K562 (cell line): ENCODE results near the gene ZNF462. TPM values are rescaled to one million over a fixed set of nuclear protein-coding genes. Genes with fewer than 3 reads are reported as not detected.

Experiments
- ATAC-seq: fragments of 200-7000 bp; cut with Tn5 transposase; 3 replicates; pipeline ENCODE4 v1.9.1; 2020; ENCODE audit warnings: moderate library complexity
- BruUV-seq: library from RNA; stranded (reverse); fragments of 400-500 nt; replicated peaks from 2 replicates; lab custom pipeline; 2021; lab: Mats Ljungman, UMichigan
- CTCF ChIA-PET: fragments of 300-600 bp; formaldehyde crosslinking; extraction: SDS; loops from one replicate; lab custom pipeline; 2021; ENCODE audit warnings: low intra/inter-chr PET ratio; lab: Yijun Ruan, JAX
- POLR2A ChIA-PET: fragments of 300-600, 350-650 bp; sonication (Branson Sonifier 250); formaldehyde crosslinking; extraction: SDS; loops from one replicate; lab custom pipeline; 2021; ENCODE audit warnings: antibody characterized with exemption, inconsistent platforms; lab: Yijun Ruan, JAX
- DNase-seq, 4 experiments: peaks; one replicate each; pipeline versions ENCODE4 v3.0.0 to v3.0.0-alpha.2; 2011 to 2018; ENCODE audit warnings: low spot score in 3 of 4, mixed read lengths in 3 of 4; ENCODE audit errors: extremely low read depth in 1 of 4
- FAIRE-seq: peaks from 2 replicates; lab custom pipeline; 2011; peaks lifted over from hg19 to GRCh38; lab: Jason Lieb, UNC
- H2AFZ ChIP-seq: 2 replicates; pipeline ENCODE4 v1.6.0; 2011; ENCODE audit warnings: low read depth, low read length, control low read depth, inconsistent platforms
- H3K27ac ChIP-seq: fragments of 200-600 bp; 3 replicates; pipeline ENCODE4 v1.8.0; 2011; ENCODE audit warnings: low read depth, mild to moderate bottlenecking, control low read depth, inconsistent platforms, low read length, moderate library complexity, mixed read lengths; ENCODE audit errors: extremely low read depth
- H3K27me3 ChIP-seq, 2 experiments: fragments of 300-600 bp in 1 of 2; 2 replicates in 1 of 2; 3 replicates in 1 of 2; pipeline versions ENCODE4 v1.6.0 to v1.8.0; 2011; ENCODE audit warnings: inconsistent platforms in 2 of 2, low read length in 2 of 2, mild to moderate bottlenecking in 1 of 2, mixed read lengths in 1 of 2, moderate library complexity in 1 of 2; ENCODE audit not compliant: control insufficient read depth in 2 of 2, insufficient read depth in 2 of 2
- H3K36me3 ChIP-seq: fragments of 300-600 bp; 3 replicates; pipeline ENCODE4 v1.8.0; 2011; ENCODE audit warnings: mild to moderate bottlenecking, low read length, inconsistent platforms; ENCODE audit not compliant: control insufficient read depth, insufficient read depth
- H3K4me1 ChIP-seq, 2 experiments: fragments of 200-600 bp in 1 of 2; replicated peaks in 1 of 2; 2 replicates in 1 of 2; 3 replicates in 1 of 2; pipeline versions ENCODE4 v1.5.1 to v1.8.0; 2011; ENCODE audit warnings: inconsistent platforms in 2 of 2, low read length in 2 of 2, mild to moderate bottlenecking in 1 of 2, mixed read lengths in 1 of 2, moderate library complexity in 1 of 2; ENCODE audit not compliant: control insufficient read depth in 2 of 2, insufficient read depth in 2 of 2
- H3K4me2 ChIP-seq: 2 replicates; pipeline ENCODE4 v1.6.1; 2011; ENCODE audit warnings: low read length, control low read depth, inconsistent platforms, mixed read lengths; ENCODE audit not compliant: insufficient read depth
- H3K4me3 ChIP-seq: fragments of 200-600 bp; sonication (generic), shearing (Covaris generic); 2 replicates; pipeline ENCODE4 v1.5.1; 2016; ENCODE audit warnings: control low read depth, inconsistent platforms
- H3K79me2 ChIP-seq: fragments of 200-600 bp; 3 replicates; pipeline ENCODE4 v1.8.0; 2011; ENCODE audit warnings: low read length, inconsistent platforms; ENCODE audit not compliant: control insufficient read depth, insufficient read depth
- H3K9ac ChIP-seq, 2 experiments: 2 replicates each; pipeline versions ENCODE4 v1.6.0 to v1.6.1; 2011; ENCODE audit warnings: low read depth in 2 of 2, low read length in 2 of 2, control low read depth in 1 of 2, inconsistent platforms in 1 of 2, mild to moderate bottlenecking in 1 of 2, mixed read lengths in 1 of 2; ENCODE audit not compliant: insufficient read depth in 1 of 2
- H3K9me1 ChIP-seq: one replicate; pipeline ENCODE4 v1.6.0; 2011; ENCODE audit warnings: inconsistent platforms, mild to moderate bottlenecking, low read length, moderate library complexity; ENCODE audit not compliant: control insufficient read depth, insufficient read depth
- H3K9me3 ChIP-seq: replicated peaks from 2 replicates; pipeline ENCODE4 v1.5.1; 2011; ENCODE audit warnings: low read depth, low read length, inconsistent platforms; ENCODE audit not compliant: control insufficient read depth, insufficient read depth
- H4K20me1 ChIP-seq: replicated peaks from 2 replicates; pipeline ENCODE4 v1.6.1; 2011; ENCODE audit warnings: low read length, inconsistent platforms, mixed read lengths; ENCODE audit not compliant: control insufficient read depth, insufficient read depth
- NCOA6 ChIP-seq: fragments of 450-650 bp; IDR thresholded peaks from 2 replicates; pipeline ENCODE4 v1.6.1; 2017; ENCODE audit warnings: mild to moderate bottlenecking
- RB1 ChIP-seq: fragments of 450-650 bp; IDR thresholded peaks from 2 replicates; pipeline ENCODE4 v1.6.1; 2017; ENCODE audit warnings: low read depth, mild to moderate bottlenecking
- SMARCC2 ChIP-seq: fragments of 450-650 bp; IDR thresholded peaks from 2 replicates; pipeline ENCODE4 v1.6.1; 2017; ENCODE audit warnings: antibody characterized with exemption, moderate library complexity, mild to moderate bottlenecking, low read depth
- SNRNP70 ChIP-seq: fragments of 200-400 bp; formaldehyde crosslinking; optimal IDR thresholded peaks from 2 replicates; pipeline ENCODE3; 2017; ENCODE audit warnings: low read depth, low read length
- ZNF174 ChIP-seq: fragments of 250-450 bp; sonication (Bioruptor Pico); IDR thresholded peaks from 2 replicates; pipeline ENCODE4 v1.4.0; 2020; ENCODE audit warnings: mild to moderate bottlenecking
- WGBS: fragments of 100-300 bp; shearing (Covaris generic); methylation state at CpG from one replicate; pipeline ENCODE4 v1.1.6; 2016; ENCODE audit warnings: low coverage, mixed read lengths; ENCODE audit not compliant: insufficient coverage; ENCODE audit errors: missing lambda C conversion rate; 5-methylcytosine and 5-hydroxymethylcytosine counted together
- in situ Hi-C: fragments of 300-500 bp; cut with MboI; formaldehyde crosslinking; loops from 4 replicates; pipeline ENCODE4 v1.15.0; 2018; ENCODE audit warnings: inconsistent platforms, mixed read lengths
- intact Hi-C: fragments of 100-400 bp; cut with micrococcal nuclease; formaldehyde crosslinking; loops from 2 replicates; pipeline ENCODE4 v1.14.2; 2022
- polyA plus RNA-seq, 8 experiments: library from polyadenylated mRNA; depleted of rRNA in 4 of 8; stranded (reverse) in 5 of 8; unstranded in 3 of 8; fragments of >200 nt; fragmentation: Nextera tagmentation in 2 of 8; fragmentation: Illumina TruSeq in 1 of 8; extraction: Ambion mirVana in 2 of 8; extraction: Trizol in 1 of 8; gene quantifications; 2 replicates each; pipeline versions ENCODE4 v1.2.1 to v1.2.3, GENCODE V29; 2011 to 2014; ENCODE audit warnings: inconsistent platforms in 1 of 8, missing spikeins in 1 of 8
- total RNA-seq, 7 experiments: library from RNA; depleted of rRNA in 6 of 7; stranded (reverse); fragments of >200 nt in 6 of 7; fragmentation: Illumina TruSeq in 2 of 7; extraction: Trizol in 2 of 7; gene quantifications; 2 replicates each; pipeline versions ENCODE4 v1.2.1 to v1.2.3, GENCODE V29; 2011 to 2021; ENCODE audit warnings: low replicate concordance in 1 of 7

Gene ZNF462
- total and polyA plus RNA-seq, 9 of the 15 experiments (the other 6 are each of a cell fraction or from before 2014, with no cell fraction given) = 0.20 TPM; not detected in 8

- H3K4me2 ChIP-seq = no peak overlapping the region
- H3K9ac ChIP-seq = no peak overlapping the region
- H3K9me3 ChIP-seq = no peaks in the 10 kb centered on the region; the same call in 1 of the 2 replicates
- H4K20me1 ChIP-seq = no peaks in the 10 kb centered on the region
- no TSS peak for BruUV-seq
- no peak for FAIRE-seq
- H3K9me1 ChIP-seq = no peaks in the 10 kb centered on the region
- ChIA-PET CTCF (no interaction called here), POLR2A (no interaction called here)
- no peak for DNase-seq
- H3K79me2 ChIP-seq = no peaks in the 10 kb centered on the region
- 1% methylated on average over 8 of the region's 8 CpGs for WGBS
- no peaks in the 10 kb centered on the region for H3K36me3 ChIP-seq
- no peak overlapping the region for H2AFZ ChIP-seq
- TF ChIP-seq SMARCC2 = no peak
- no peak for TF ChIP-seq RB1
- no peak for TF ChIP-seq ZNF174 (CRISPR knock-in tag)
- H3K4me1 ChIP-seq = no peaks in the 10 kb centered on the region
- intact Hi-C loops (no loop called here), in situ Hi-C loops (no loop called here)
- ATAC-seq = no peak
- no peak overlapping the region for H3K4me3 ChIP-seq
- no peak overlapping the region for H3K27ac ChIP-seq
- no peaks in the 10 kb centered on the region for H3K27me3 ChIP-seq
Measured at GRCh38 chr9:106916466-106917235, 53.7 kb downstream of the ZNF462 start.

GRCh38 chr9:106918825-106919509 lies 56.0 kb downstream of the ZNF462 start:
- FAIRE-seq = no peak
- Histone ChIP-seq H3K79me2 (no peaks in the 10 kb centered on the region), H3K4me3 (no peak overlapping the region), H3K4me1 (no peaks in the 10 kb centered on the region), H3K9ac (no peak overlapping the region), H2AFZ (no peak overlapping the region), H3K27me3 (no peaks in the 10 kb centered on the region), H3K27ac (no peak overlapping the region), H3K4me2 (no peak overlapping the region), H3K9me1 (no peaks in the 10 kb centered on the region), H4K20me1 (no peaks in the 10 kb centered on the region), H3K36me3 (no peaks in the 10 kb centered on the region), H3K9me3 (no peaks in the 10 kb centered on the region)
- CTCF ChIA-PET = interaction anchor here (0.6 kb wide), 1 partner anchor 392 kb away, joined by 3 read pairs; no protein-coding TSS in a partner anchor
- WGBS = 2% methylated on average over 5 of the region's 5 CpGs
- ATAC-seq = no peak
- DNase-seq = no peak
- intact Hi-C loops = no loop called here
- no peak for TF ChIP-seq NCOA6
- no peak for TF ChIP-seq SNRNP70
- POLR2A ChIA-PET = no interaction called here
- in situ Hi-C loops = no loop called here
- BruUV-seq = no TSS peak
